ENCODE measurements around the gene PIK3R1. TPM values are rescaled to one million over a fixed set of nuclear protein-coding genes. Genes with fewer than 3 reads are reported as not detected.
A peak's percentile ranks its signal among the peaks of the same experiment; 100 is the strongest.

PIK3R1 gene
- total RNA-seq, 3 donors from 2014 or later: 21.1 to 23.6 (median 22.5) TPM

DNA sequence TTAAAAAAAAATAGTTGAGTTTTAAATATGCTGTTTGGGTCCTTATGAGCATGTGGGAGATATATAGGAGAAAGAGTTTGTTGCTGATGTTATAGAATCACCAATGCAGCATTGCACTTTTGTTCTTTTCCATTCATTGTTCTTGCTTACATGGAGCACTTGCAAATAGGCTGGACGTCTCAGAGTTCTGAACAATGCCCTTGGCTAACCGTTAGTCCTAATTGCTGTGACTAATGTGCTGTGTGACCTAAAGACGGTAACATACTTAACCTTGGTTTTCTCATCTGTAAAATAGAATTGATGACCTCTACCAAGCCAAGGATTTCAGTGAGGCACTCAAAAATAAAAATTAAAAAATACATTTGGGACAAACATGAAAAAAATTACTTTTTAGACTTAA, 29.8 kb downstream of the PIK3R1 start:
- DNase-seq (no peak), ATAC-seq (no peak)
- peaks cover 3% of the 10 kb centered on the region for H3K36me3 Mint-ChIP-seq (ENCODE audit: insufficient read depth)
- no peaks in the 10 kb centered on the region for H3K27me3 Mint-ChIP-seq (ENCODE audit: low read depth)
- no peak overlapping the region for H3K4me3 Mint-ChIP-seq
- no peaks in the 10 kb centered on the region for H3K9me3 Mint-ChIP-seq
- peaks cover 79% of the 10 kb centered on the region for H3K4me1 Mint-ChIP-seq (ENCODE audit: low read depth)

DNA sequence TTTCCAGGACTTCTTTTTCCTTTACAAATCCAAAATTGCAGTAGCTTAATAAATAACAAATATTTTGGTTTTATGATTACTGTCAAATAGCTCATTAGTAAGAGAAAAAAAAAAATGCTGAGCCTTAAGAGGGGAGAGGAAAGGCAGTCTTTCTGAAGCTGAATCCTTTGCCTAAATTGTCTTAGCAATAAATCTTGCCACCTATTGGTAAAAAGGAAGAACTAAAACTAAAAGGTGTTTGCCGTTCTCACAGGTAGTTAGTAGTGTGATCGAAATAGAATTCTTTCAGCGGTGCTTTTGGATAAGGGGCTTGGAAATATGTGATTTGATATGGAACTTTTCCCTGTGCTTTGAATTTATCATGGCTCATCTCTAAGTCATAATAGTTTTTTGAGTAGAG, 31.2 kb downstream of the PIK3R1 start:
- Mint-ChIP-seq H3K4me1 (ENCODE audit: low read depth) (peaks cover 80% of the 10 kb centered on the region), H3K27me3 (ENCODE audit: low read depth) (no peaks in the 10 kb centered on the region), H3K9me3 (no peaks in the 10 kb centered on the region), H3K4me3 (no peak overlapping the region), H3K36me3 (ENCODE audit: insufficient read depth) (peaks cover 3% of the 10 kb centered on the region)
- DNase-seq: no peak
- no peak for ATAC-seq

DNA sequence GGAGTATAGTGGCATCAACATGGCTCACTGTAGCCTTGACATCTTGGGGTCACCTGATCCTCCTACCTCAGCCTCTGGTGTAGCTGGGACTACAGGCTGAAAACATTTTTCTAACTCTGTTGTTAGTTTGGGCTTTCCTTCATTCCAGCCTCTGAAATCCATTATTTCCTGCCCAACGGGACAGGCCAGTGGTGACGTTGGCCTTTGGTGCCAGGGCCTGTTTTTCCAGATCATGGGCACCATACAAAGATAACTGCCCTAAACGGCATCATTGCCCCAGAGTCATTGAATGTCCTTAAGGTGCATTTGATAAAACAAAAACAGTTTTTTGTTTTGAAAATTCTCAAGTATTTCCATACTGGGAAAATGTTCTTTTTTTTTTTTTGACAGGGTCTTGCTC, 32.1 kb downstream of the PIK3R1 start:
- Mint-ChIP-seq H3K4me1 (ENCODE audit: low read depth) (peaks cover 80% of the 10 kb centered on the region), H3K4me3 (no peak overlapping the region), H3K36me3 (ENCODE audit: insufficient read depth) (no peaks in the 10 kb centered on the region), H3K9me3 (no peaks in the 10 kb centered on the region), H3K27me3 (ENCODE audit: low read depth) (no peaks in the 10 kb centered on the region)
- ATAC-seq (no peak), DNase-seq (no peak)

DNA sequence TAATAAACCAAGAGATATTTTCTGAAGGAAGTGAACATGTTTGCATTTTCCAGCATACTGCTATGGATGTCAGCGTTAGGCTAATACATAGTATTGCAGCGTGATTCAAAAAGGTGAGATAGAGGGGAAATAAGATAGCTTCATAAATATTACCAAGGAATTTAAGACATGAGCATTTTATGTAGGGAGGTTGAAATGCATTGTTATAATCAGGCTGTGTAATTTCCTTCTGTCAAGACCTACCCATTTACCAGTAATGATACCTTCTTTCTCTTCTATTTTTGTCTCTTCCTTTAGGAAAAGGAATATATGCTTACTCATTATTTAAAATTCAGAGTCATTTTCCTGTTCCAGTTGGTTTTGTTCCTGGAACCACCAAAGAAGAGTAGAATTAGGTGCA, 33.3 kb downstream of the PIK3R1 start:
- no peaks in the 10 kb centered on the region for H3K9me3 Mint-ChIP-seq
- DNase-seq: no peak
- no peaks in the 10 kb centered on the region for H3K27me3 Mint-ChIP-seq (ENCODE audit: low read depth)
- no peak overlapping the region for H3K4me3 Mint-ChIP-seq
- ATAC-seq: no peak
- peaks cover 79% of the 10 kb centered on the region for H3K4me1 Mint-ChIP-seq (ENCODE audit: low read depth)
- H3K36me3 Mint-ChIP-seq (ENCODE audit: insufficient read depth): no peaks in the 10 kb centered on the region

DNA sequence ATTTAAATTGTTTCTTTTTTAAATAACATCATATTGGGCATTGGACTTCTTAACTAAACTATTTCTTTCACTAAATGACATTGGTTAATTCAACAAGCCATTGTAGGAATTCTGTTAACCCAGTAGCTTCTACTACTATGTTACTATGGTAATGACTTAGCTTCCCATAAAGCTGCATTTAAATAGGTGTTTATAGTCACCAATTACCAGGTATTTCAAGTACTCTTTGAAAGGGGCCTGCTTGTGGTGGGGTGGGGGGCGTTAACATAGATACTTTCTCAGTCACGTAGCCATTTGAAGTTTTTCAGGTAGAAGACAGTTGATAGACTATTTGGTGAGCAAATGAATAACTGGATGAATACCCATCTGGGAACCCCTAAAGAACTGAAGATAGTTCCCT, 34.0 kb downstream of the PIK3R1 start:
- H3K36me3 Mint-ChIP-seq (ENCODE audit: insufficient read depth): no peaks in the 10 kb centered on the region
- ATAC-seq (no peak), DNase-seq (no peak)
- H3K9me3 Mint-ChIP-seq: no peaks in the 10 kb centered on the region
- peaks cover 80% of the 10 kb centered on the region for H3K4me1 Mint-ChIP-seq (ENCODE audit: low read depth)
- no peaks in the 10 kb centered on the region for H3K27me3 Mint-ChIP-seq (ENCODE audit: low read depth)
- H3K4me3 Mint-ChIP-seq: no peak overlapping the region

DNA sequence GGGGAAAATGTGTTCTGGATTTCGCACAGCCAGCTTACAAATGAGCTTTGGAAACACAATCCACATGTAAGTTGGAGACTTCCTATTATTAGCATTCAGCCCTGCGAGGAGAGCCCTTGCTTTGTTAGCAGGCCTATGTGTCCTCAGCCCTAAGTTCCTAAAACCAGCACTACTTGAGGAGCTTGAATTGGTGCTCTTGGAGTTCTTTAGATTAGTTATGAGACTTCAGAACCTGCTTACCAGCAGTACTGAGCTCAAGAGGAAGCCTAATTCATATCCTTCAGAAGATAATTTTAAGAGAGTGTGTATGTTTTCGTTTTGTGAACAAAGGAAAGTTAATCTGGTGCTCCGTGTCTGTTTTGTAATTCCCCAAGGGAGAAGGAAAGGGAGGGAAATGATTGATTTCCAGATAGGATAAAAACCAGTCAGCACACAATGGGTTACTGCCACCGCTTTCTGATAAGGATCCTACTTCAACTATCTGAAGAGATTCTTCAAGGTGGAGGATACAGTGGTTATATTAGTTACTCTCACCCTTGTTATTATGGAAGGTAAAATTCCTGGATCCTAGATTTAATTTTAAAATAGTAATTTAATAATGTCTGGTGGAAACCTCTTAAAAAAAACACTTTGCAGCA, 35.2 kb downstream of the PIK3R1 start:
- ATAC-seq (no peak), DNase-seq (no peak)
- Mint-ChIP-seq H3K36me3 (ENCODE audit: insufficient read depth) (no peaks in the 10 kb centered on the region), H3K4me3 (peak overlapping the region; percentile 30), H3K27me3 (ENCODE audit: low read depth) (no peaks in the 10 kb centered on the region), H3K4me1 (ENCODE audit: low read depth) (peaks cover 84% of the 10 kb centered on the region), H3K9me3 (no peaks in the 10 kb centered on the region)

DNA sequence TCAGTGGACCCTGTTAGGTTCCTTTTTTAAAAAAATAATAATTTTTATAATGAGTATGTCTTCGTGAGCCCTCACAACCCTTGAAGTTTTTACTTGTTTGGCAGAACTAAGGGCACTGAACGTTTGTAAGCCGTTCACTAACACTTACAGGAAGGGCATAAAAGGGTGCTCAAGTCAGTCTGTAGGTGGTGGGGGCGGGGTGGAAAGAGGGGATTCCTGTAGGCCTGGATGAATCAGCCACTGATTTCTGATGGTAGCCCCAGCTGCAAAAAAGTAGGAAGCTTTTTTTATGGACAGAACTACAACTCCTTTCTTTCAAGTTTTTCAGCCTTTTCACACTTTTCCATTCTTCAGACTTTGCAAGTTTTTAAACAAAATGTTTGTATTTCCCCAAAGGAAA, 35.8 kb downstream of the PIK3R1 start:
- H3K4me3 Mint-ChIP-seq: peak overlapping the region; percentile 24
- ATAC-seq: peak; percentile 79 to 85
- H3K4me1 Mint-ChIP-seq (ENCODE audit: low read depth): peaks cover 85% of the 10 kb centered on the region
- peak; percentile 69 for DNase-seq
- H3K36me3 Mint-ChIP-seq (ENCODE audit: insufficient read depth): no peaks in the 10 kb centered on the region
- H3K9me3 Mint-ChIP-seq: no peaks in the 10 kb centered on the region
- H3K27me3 Mint-ChIP-seq (ENCODE audit: low read depth): no peaks in the 10 kb centered on the region

DNA sequence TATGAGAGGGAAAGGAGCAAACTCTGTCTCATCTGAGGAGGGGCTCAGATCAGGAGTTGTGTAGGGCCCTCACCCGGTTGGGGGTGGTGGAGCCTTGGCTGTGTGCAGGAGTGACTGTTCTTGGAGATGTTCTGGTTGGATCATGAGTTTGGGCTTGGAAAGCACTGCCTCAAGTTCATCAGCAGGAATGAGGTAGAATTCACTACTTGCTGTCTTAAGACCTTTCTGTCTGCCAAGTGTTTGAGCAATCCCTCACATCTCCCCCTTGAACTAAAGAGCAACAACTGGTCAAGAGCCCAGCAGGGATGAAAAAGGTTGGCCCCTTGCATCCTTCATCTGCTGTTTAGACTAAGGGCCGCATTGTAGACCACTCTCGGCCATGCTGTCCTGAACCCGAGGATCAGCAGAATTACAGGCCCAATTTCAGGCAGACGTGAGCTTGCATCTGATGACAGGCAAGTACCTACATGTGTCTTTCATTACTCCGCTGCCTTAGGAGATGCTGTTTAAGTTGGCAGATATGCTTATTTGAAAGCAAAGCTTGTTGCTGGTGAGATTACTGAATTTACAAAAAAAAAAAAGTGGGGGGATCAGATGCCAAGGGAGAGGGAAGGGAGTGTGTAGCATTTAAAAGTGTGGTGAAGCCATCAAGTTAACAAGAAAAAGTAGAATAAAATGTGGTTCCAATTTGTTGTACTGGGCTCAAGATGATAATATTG, 36.4 kb downstream of the PIK3R1 start:
- Mint-ChIP-seq H3K4me1 (ENCODE audit: low read depth) (peaks cover 87% of the 10 kb centered on the region), H3K9me3 (no peaks in the 10 kb centered on the region), H3K27me3 (ENCODE audit: low read depth) (no peaks in the 10 kb centered on the region), H3K36me3 (ENCODE audit: insufficient read depth) (no peaks in the 10 kb centered on the region), H3K4me3 (peak overlapping the region; percentile 24)
- DNase-seq (no peak), ATAC-seq (peak; percentile 25 to 41)

DNA sequence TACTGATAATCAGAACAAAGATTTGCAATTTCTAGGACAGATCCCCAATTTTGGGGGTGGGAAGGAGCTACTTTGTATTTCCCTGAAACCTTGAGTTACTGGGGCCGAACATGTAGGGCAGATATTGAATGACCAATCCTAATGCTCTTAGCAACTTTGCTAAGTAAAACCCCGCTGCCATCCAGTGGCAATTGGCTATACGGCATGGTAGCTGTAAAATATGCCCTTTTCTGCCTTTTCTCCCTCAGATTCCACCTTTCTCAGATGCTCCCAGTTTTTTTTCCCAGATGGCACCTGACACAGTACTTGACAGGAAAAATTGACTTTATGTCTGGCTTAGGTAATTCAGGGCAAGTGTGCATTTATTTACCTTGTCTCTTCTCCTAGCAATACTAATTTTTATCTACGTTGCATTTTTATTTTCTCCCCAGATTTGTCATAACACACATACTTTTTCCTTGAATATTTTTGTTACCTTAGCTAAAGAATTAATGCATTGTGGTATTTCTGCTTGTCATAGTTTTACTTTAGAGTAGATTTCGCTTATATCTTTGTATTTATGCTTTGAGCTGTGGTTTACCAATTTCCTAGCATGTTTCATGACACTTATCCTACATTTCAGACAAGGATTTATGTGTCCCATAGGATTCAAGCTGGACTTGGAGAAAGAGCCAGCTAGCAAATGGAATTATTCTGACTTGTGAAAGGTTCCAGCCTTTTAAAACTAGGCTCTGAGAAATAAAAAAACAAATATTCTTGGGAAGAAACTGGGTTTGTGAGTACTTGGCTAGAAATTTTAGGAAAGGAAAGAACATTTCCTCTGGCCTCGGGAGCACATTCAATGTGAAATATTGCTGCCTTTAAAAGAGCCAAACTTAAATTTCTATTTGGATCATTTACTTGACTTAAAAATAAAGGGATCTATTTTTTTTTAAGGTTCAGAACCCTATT, 37.4 kb downstream of the PIK3R1 start:
- Mint-ChIP-seq H3K4me1 (ENCODE audit: low read depth) (peaks cover 94% of the 10 kb centered on the region), H3K4me3 (no peak overlapping the region), H3K36me3 (ENCODE audit: insufficient read depth) (no peaks in the 10 kb centered on the region), H3K27me3 (ENCODE audit: low read depth) (no peaks in the 10 kb centered on the region), H3K9me3 (no peaks in the 10 kb centered on the region)
- ATAC-seq (no peak), DNase-seq (peak; percentile 48)

DNA sequence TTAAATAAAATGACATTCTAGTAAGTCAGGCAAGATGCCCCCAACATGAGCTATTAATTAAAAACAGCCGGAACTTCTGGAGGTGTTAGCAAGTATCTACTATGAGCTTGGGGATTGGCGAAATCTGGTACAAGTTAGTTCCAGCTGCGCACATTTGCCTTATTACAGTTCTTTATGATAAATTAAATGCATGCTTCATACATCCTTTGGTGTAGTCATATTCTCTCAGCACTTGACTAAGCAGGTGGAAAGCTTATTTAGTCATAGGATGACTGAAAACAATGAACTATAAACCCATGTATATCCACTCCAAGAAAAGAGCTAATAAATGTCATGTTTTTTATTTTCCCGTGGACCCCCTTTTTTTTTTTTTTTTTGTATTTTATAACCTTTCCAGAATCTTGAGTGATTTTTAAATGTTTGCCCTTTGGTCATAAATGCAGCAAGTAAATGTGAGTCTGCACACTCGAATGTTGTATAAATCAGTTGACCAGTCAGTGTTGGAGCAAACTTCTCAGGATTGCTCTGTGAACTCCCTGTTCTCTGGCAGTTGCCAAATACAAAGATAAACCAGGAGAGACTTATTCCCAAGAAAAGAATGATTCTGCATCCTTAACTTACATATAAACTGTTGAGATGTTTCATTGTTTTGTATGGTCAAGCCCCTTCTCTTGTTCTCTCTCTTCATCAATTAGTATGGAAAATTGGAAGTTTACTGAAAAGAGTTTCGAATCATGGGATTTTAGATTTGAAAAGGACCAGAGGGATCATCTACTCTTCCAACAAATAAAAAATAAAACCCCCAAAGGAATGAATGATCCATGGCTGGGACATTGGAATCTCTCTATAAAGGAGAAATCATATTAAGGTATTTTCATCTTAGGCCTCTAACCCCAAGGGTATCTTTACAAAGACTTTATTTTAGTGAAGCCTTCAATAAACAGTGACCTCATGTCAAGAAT, 38.3 kb downstream of the PIK3R1 start:
- no peak for DNase-seq
- H3K9me3 Mint-ChIP-seq: no peaks in the 10 kb centered on the region
- ATAC-seq: peak; percentile 31 to 39
- H3K36me3 Mint-ChIP-seq (ENCODE audit: insufficient read depth): no peaks in the 10 kb centered on the region
- H3K27me3 Mint-ChIP-seq (ENCODE audit: low read depth): no peaks in the 10 kb centered on the region
- H3K4me3 Mint-ChIP-seq: no peak overlapping the region
- H3K4me1 Mint-ChIP-seq (ENCODE audit: low read depth): peaks cover 97% of the 10 kb centered on the region

DNA sequence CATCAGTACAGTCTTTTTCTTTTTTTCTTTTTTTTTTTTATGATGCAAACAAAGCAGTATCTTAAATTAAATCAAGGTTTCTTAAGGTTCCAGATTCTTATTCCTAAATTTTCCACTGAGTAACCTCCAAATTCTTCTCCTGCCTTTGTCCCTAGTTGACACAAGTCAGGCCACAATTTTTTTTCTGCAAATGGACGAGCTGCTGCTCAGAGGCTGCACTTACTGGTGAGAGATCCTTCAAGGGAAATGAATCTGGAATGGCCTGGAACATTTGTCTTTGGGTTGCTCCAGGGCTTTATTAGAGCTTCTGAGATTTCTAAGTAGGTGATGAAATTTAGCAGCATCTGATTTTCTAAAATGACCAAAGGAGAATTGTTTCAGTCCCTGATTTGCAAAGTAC, 39.3 kb downstream of the PIK3R1 start:
- DNase-seq (no peak), ATAC-seq (no peak)
- H3K27me3 Mint-ChIP-seq (ENCODE audit: low read depth): no peaks in the 10 kb centered on the region
- H3K9me3 Mint-ChIP-seq: no peaks in the 10 kb centered on the region
- H3K4me3 Mint-ChIP-seq: no peak overlapping the region
- H3K36me3 Mint-ChIP-seq (ENCODE audit: insufficient read depth): no peaks in the 10 kb centered on the region
- H3K4me1 Mint-ChIP-seq (ENCODE audit: low read depth): peaks cover 96% of the 10 kb centered on the region

DNA sequence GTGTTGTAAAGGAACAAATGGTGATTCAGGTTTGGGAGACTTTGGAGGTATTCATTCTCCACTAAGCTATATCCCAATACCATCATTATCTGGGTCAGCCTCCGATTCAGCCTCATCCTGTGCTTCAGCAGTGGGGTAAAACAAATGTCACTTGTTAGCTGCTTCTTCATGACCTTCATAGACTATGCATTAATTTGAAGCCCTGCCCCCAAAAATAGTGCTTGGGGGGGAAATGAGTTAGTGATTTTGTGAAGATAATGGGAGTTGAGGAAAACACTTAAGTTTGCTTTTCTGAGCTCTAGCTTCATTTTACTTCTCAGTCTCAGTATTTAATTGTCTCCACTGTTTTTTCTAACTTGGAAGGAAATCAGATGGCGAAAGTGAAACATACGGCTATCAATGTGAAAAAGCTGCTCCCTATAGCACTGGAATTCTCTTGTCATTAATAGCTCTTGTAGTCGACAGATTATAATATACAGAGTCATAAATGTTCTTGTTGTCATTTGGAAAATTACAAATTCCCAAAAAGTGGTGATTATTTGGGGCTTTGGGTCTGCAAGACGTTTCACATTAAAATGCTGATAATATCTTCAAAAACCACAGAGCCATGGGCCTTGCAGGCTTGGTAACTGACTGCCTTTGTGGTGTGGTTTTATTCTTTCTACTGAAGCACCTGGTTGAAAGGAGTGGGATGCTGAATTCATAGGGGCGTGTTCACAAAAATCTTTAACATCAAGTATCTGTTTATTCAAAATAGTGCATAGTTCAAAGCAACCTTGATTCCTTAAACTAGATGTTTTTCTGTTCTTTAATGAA, 40.0 kb downstream of the PIK3R1 start:
- Mint-ChIP-seq H3K36me3 (ENCODE audit: insufficient read depth) (no peaks in the 10 kb centered on the region), H3K4me3 (peak overlapping the region; percentile 60), H3K27me3 (ENCODE audit: low read depth) (no peaks in the 10 kb centered on the region), H3K9me3 (no peaks in the 10 kb centered on the region), H3K4me1 (ENCODE audit: low read depth) (peaks cover 96% of the 10 kb centered on the region)
- ATAC-seq (peak; percentile 29 to 48), DNase-seq (no peak)

DNA sequence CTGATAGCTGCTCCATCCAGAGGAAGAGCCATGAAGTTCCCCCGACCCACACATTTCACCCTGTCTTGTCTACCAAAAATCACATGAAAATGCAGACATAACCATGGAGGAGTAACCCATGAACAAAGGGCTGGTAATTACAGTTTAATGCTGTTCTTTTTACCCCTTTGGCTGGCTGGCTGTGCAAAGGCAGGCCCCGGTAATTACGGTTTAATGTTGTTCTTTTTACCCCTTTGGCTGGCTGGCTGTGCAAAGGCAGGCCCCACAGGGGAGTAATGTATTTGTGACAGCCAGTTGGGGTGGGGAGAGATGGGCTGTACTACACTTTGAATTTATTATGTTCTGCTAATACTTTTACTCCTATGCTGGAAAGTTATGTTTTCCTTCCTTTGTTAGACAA, 41.7 kb downstream of the PIK3R1 start:
- no peaks in the 10 kb centered on the region for H3K9me3 Mint-ChIP-seq
- no peak overlapping the region for H3K4me3 Mint-ChIP-seq
- ATAC-seq (no peak), DNase-seq (no peak)
- H3K36me3 Mint-ChIP-seq (ENCODE audit: insufficient read depth): no peaks in the 10 kb centered on the region
- no peaks in the 10 kb centered on the region for H3K27me3 Mint-ChIP-seq (ENCODE audit: low read depth)
- peaks cover 95% of the 10 kb centered on the region for H3K4me1 Mint-ChIP-seq (ENCODE audit: low read depth)
